ENCODE data around the gene ADAM22. TPM values are rescaled to one million over a fixed set of nuclear protein-coding genes. Genes with fewer than 3 reads are reported as not detected.

The ADAM22 gene
- total RNA-seq, 2 experiments from 2014 or later: 1.2 to 1.9 TPM

GRCh38 chr7:88127637-88128290, 193.7 kb downstream of the ADAM22 start:
- H3K4me3 Mint-ChIP-seq: no peak overlapping the region

DNA sequence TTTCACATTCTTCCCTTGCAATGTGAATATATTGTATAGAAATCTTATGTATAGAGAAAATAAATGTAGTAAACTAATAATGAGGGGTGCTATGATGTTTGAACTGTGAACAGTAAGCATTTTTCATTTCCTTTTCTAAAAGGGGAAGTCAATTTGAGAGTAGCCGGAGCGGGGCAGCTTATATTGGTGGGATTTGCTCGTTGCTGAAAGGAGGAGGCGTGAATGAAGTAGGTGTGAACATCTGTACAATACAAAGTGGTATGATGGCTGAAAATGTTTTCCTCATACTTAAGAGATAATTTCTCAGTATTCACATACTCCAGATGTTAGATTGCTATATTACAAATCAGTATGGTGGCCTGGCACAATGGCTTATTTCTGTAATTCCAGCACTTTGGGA, 198.7 kb downstream of the ADAM22 start:
- Mint-ChIP-seq H3K27me3 (ENCODE audit: low read depth) (no peaks in the 10 kb centered on the region), H3K36me3 (ENCODE audit: low read depth) (no peaks in the 10 kb centered on the region), H3K9me3 (no peaks in the 10 kb centered on the region), H3K27ac (no peak overlapping the region), H3K4me3 (no peak overlapping the region), H3K4me1 (ENCODE audit: low read depth) (no peaks in the 10 kb centered on the region)
- CTCF ChIA-PET: no interaction called here
- intact Hi-C loops (cut with micrococcal nuclease): no loop called here
- no peak for DNase-seq

More at GRCh38 chr7:88127637-88128290, 193.7 kb downstream of the ADAM22 start:
- Mint-ChIP-seq H3K27me3 (ENCODE audit: low read depth) (no peaks in the 10 kb centered on the region), H3K36me3 (ENCODE audit: low read depth) (no peaks in the 10 kb centered on the region), H3K9me3 (no peaks in the 10 kb centered on the region), H3K27ac (no peak overlapping the region), H3K4me1 (ENCODE audit: low read depth) (no peaks in the 10 kb centered on the region)
- intact Hi-C loops (cut with micrococcal nuclease): no loop called here
- CTCF ChIA-PET: no interaction called here
- no peak for DNase-seq

DNA sequence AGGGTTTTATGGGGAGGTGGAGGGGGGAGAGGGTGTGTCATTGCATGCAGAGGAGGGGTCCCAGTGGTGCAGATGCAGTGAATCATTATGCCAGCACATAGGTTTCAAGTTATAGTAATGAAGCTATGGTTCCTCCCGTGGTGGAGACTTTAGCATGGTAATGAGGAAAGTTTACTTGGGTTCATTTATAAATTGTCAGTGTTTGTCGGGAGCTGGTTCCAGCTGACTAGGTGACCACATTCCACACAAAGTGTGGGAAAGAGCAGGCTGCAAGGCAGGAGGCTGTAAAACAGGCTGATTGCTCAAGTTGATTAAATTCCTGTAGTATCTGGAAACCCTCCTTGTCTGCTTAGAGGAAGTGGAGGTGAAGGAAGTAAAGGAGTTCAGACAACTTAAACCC, 206.9 kb downstream of the ADAM22 start:
- Mint-ChIP-seq H3K4me1 (ENCODE audit: low read depth) (no peaks in the 10 kb centered on the region), H3K36me3 (ENCODE audit: low read depth) (no peaks in the 10 kb centered on the region), H3K4me3 (no peak overlapping the region), H3K27ac (no peak overlapping the region), H3K27me3 (ENCODE audit: low read depth) (no peaks in the 10 kb centered on the region), H3K9me3 (no peaks in the 10 kb centered on the region)
- intact Hi-C loops (cut with micrococcal nuclease): no loop called here
- CTCF ChIA-PET: no interaction called here
- DNase-seq: no peak

- Mint-ChIP-seq H3K9me3 (no peaks in the 10 kb centered on the region), H3K4me3 (no peak overlapping the region), H3K27ac (no peak overlapping the region), H3K4me1 (ENCODE audit: low read depth) (no peaks in the 10 kb centered on the region), H3K27me3 (ENCODE audit: low read depth) (no peaks in the 10 kb centered on the region), H3K36me3 (ENCODE audit: low read depth) (no peaks in the 10 kb centered on the region)
- no peak for DNase-seq
- CTCF ChIA-PET: no interaction called here
- intact Hi-C loops (cut with micrococcal nuclease): no loop called here
Observed at GRCh38 chr7:88141479-88141878, 207.4 kb downstream of the ADAM22 start.

GRCh38 chr7:88141953-88142352, 207.9 kb downstream of the ADAM22 start:
- Mint-ChIP-seq H3K27me3 (ENCODE audit: low read depth) (no peaks in the 10 kb centered on the region), H3K4me3 (no peak overlapping the region), H3K27ac (no peak overlapping the region), H3K36me3 (ENCODE audit: low read depth) (no peaks in the 10 kb centered on the region), H3K9me3 (no peaks in the 10 kb centered on the region), H3K4me1 (ENCODE audit: low read depth) (no peaks in the 10 kb centered on the region)
- DNase-seq: no peak
- intact Hi-C loops (cut with micrococcal nuclease): no loop called here
- CTCF ChIA-PET: no interaction called here

DNA sequence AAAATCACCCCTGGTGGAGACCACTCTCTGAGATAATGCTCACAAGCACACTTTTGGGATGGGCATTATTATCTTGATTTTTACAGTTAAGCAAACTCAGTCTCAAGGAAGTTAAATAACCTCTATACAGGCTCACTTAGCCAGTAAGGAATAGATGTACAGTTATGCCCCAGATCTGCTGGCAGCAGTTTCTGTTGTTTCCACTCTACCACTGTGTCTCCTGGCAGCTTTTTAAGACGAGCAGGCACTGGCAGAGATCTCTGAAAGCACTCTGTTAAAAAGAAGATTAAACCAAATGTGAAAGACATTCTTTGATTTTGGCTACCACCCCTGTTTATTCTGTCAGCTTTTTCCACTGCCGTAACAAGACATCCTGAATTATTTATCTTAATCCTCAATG, 212.6 kb downstream of the ADAM22 start:
- CTCF ChIA-PET: no interaction called here
- DNase-seq: no peak
- Mint-ChIP-seq H3K36me3 (ENCODE audit: low read depth) (peaks cover 2% of the 10 kb centered on the region), H3K4me1 (ENCODE audit: low read depth) (no peaks in the 10 kb centered on the region), H3K4me3 (no peak overlapping the region), H3K27me3 (ENCODE audit: low read depth) (no peaks in the 10 kb centered on the region), H3K27ac (no peak overlapping the region), H3K9me3 (no peaks in the 10 kb centered on the region)
- intact Hi-C loops (cut with micrococcal nuclease): no loop called here

GRCh38 chr7:88147341-88147740, 213.3 kb downstream of the ADAM22 start:
- DNase-seq: no peak
- CTCF ChIA-PET: no interaction called here
- Mint-ChIP-seq H3K36me3 (ENCODE audit: low read depth) (peaks cover 2% of the 10 kb centered on the region), H3K27me3 (ENCODE audit: low read depth) (no peaks in the 10 kb centered on the region), H3K27ac (no peak overlapping the region), H3K9me3 (no peaks in the 10 kb centered on the region), H3K4me3 (no peak overlapping the region), H3K4me1 (ENCODE audit: low read depth) (no peaks in the 10 kb centered on the region)
- intact Hi-C loops (cut with micrococcal nuclease): no loop called here

DNA sequence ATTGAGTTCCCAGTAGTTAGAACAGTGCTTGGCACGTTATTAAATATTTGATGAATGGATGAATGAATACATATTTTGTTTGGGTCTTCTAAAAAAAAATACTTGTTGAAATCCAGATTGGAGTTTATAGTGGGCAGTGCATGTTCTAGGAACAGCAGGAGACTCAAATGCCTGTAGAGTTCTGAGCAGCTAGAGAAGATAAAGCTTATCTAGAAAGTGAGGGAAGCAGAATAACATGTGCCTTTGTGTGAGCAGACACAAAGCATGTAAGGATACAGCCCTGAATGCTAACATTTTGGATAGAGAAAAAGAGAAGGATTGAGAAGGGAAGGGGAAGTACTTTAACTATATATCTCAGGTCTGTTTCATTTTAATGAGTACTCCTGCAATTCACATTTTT, 213.9 kb downstream of the ADAM22 start:
- CTCF ChIA-PET: interaction anchor here (2.2 kb wide), 1 partner anchor 22 kb away, joined by 5 read pairs; no protein-coding TSS in a partner anchor
- no peaks in the 10 kb centered on the region for H3K27me3 Mint-ChIP-seq (ENCODE audit: low read depth)
- no peak for DNase-seq
- no peaks in the 10 kb centered on the region for H3K4me1 Mint-ChIP-seq (ENCODE audit: low read depth)
- intact Hi-C loops (cut with micrococcal nuclease): no loop called here
- H3K36me3 Mint-ChIP-seq (ENCODE audit: low read depth): peaks cover 2% of the 10 kb centered on the region
- no peak overlapping the region for H3K4me3 Mint-ChIP-seq
- H3K9me3 Mint-ChIP-seq: no peaks in the 10 kb centered on the region
- H3K27ac Mint-ChIP-seq: no peak overlapping the region

DNA sequence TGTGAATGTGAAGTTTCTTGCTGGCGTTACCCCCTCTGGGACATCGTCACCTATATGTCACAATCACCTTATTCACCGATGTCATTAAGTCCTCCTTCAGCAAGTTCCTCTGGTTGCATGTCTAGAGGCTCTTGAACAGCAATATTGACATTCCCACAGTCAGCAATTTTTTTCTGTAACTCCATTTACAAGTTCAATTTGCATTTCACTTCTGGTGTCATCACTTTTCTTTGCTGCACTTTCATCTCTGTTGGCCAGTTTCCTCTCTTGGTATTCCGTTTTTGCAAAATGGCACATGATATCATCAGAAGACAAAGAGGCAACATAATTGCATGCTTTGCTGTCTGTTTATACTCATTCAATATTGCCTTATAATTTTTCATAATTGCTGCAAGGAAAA, 216.0 kb downstream of the ADAM22 start:
- H3K36me3 Mint-ChIP-seq (ENCODE audit: low read depth): peaks cover 2% of the 10 kb centered on the region
- CTCF ChIA-PET: interaction anchor here (2.2 kb wide), 1 partner anchor 19 kb away, joined by 5 read pairs; no protein-coding TSS in a partner anchor
- H3K4me3 Mint-ChIP-seq: no peak overlapping the region
- H3K9me3 Mint-ChIP-seq: no peaks in the 10 kb centered on the region
- intact Hi-C loops (cut with micrococcal nuclease): no loop called here
- H3K27me3 Mint-ChIP-seq (ENCODE audit: low read depth): no peaks in the 10 kb centered on the region
- no peaks in the 10 kb centered on the region for H3K4me1 Mint-ChIP-seq (ENCODE audit: low read depth)
- no peak overlapping the region for H3K27ac Mint-ChIP-seq
- no peak for DNase-seq

GRCh38 chr7:88151119-88151790, 217.2 kb downstream of the ADAM22 start:
- H3K4me3 Mint-ChIP-seq: no peak overlapping the region
- H3K4me1 Mint-ChIP-seq (ENCODE audit: low read depth): no peaks in the 10 kb centered on the region
- intact Hi-C loops (cut with micrococcal nuclease): no loop called here
- H3K27ac Mint-ChIP-seq: no peak overlapping the region
- CTCF ChIA-PET: no interaction called here
- H3K36me3 Mint-ChIP-seq (ENCODE audit: low read depth): peaks cover 2% of the 10 kb centered on the region
- H3K9me3 Mint-ChIP-seq: no peaks in the 10 kb centered on the region
- H3K27me3 Mint-ChIP-seq (ENCODE audit: low read depth): no peaks in the 10 kb centered on the region
- DNase-seq: no peak

DNA sequence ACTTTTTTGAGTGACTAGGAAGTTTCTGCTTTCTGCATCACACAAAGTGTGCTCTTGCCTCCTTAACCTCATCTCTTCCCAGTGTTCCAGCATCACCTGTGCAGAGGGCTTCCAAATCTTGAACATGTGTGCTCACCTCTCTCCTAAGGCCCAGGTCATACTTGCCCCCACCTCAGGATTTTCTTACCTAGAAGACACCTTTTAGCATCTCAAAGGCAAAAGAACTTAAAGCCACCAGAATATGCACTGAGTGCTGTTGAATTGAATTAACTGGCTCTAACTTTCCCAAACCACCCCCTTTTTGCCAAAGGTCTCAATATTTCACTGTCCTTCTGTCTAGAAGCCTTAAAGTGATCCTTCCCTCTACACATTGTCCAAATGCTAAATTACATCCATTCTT, 219.3 kb downstream of the ADAM22 start:
- H3K4me1 Mint-ChIP-seq (ENCODE audit: low read depth): no peaks in the 10 kb centered on the region
- no peak overlapping the region for H3K27ac Mint-ChIP-seq
- intact Hi-C loops (cut with micrococcal nuclease): no loop called here
- H3K36me3 Mint-ChIP-seq (ENCODE audit: low read depth): peaks cover 17% of the 10 kb centered on the region
- no peak for DNase-seq
- no peak overlapping the region for H3K4me3 Mint-ChIP-seq
- H3K27me3 Mint-ChIP-seq (ENCODE audit: low read depth): no peaks in the 10 kb centered on the region
- CTCF ChIA-PET: no interaction called here
- peaks cover 5% of the 10 kb centered on the region for H3K9me3 Mint-ChIP-seq

DNA sequence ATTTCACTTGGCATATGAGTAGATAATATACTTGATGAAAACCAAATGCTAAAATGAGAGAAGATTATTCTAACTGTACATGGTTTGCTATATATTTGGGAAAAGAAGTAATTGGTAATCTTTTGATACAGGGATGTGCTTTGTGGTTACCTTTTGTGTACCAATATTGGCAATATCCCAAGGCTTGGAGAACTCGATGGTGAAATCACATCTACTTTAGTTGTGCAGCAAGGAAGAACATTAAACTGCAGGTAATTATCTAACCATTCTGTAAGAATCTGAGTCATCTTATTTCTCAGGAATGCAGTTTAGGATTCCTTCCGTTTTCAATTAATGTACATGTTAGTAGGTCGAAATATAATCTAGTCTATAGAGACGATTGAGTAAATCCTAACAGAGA, 221.7 kb downstream of the ADAM22 start:
- Mint-ChIP-seq H3K36me3 (ENCODE audit: low read depth) (peaks cover 21% of the 10 kb centered on the region), H3K4me1 (ENCODE audit: low read depth) (no peaks in the 10 kb centered on the region), H3K27me3 (ENCODE audit: low read depth) (no peaks in the 10 kb centered on the region), H3K4me3 (no peak overlapping the region), H3K9me3 (peaks cover 16% of the 10 kb centered on the region), H3K27ac (no peak overlapping the region)
- intact Hi-C loops (cut with micrococcal nuclease): no loop called here
- DNase-seq: no peak
- CTCF ChIA-PET: no interaction called here

GRCh38 chr7:88156356-88156755, 222.3 kb downstream of the ADAM22 start:
- CTCF ChIA-PET: no interaction called here
- H3K4me3 Mint-ChIP-seq: no peak overlapping the region
- no peak overlapping the region for H3K27ac Mint-ChIP-seq
- H3K36me3 Mint-ChIP-seq (ENCODE audit: low read depth): peaks cover 19% of the 10 kb centered on the region
- DNase-seq: no peak
- no peaks in the 10 kb centered on the region for H3K4me1 Mint-ChIP-seq (ENCODE audit: low read depth)
- peaks cover 16% of the 10 kb centered on the region for H3K9me3 Mint-ChIP-seq
- H3K27me3 Mint-ChIP-seq (ENCODE audit: low read depth): no peaks in the 10 kb centered on the region
- intact Hi-C loops (cut with micrococcal nuclease): no loop called here

Measured in activated naive CD4-positive, alpha-beta T cell treated with anti-CD3 and anti-CD28 coated beads for 36 hours (primary cell).